ENCODE measurements around the gene BCL2L13. TPM values are rescaled to one million over a fixed set of nuclear protein-coding genes. Genes with fewer than 3 reads are reported as not detected.

Gene BCL2L13
- total RNA-seq, 2 experiments from 2014 or later: 36.1 to 38.3 TPM

GRCh38 chr22:17729561-17729960, 91.0 kb downstream of the BCL2L13 start:
- Mint-ChIP-seq H3K36me3 (ENCODE audit: low read depth) (peaks cover 22% of the 10 kb centered on the region), H3K9me3 (no peaks in the 10 kb centered on the region), H3K4me1 (ENCODE audit: low read depth) (peaks cover 24% of the 10 kb centered on the region), H3K4me3 (no peak overlapping the region), H3K27ac (peak overlapping the region; percentile 17), H3K27me3 (no peaks in the 10 kb centered on the region)
- ATAC-seq (no peak), DNase-seq (no peak)
- ChIA-PET POLR2A (interaction anchor here (0.8 kb wide), 1 partner anchor 90 kb away, joined by 3 read pairs; no protein-coding TSS in a partner anchor), CTCF (interaction anchor here (1.4 kb wide), 1 partner anchor 12 kb away, joined by 6 read pairs; no protein-coding TSS in a partner anchor)
- TF ChIP-seq CTCF (IDR thresholded peaks at IDR 0.05): no peak
- intact Hi-C loops (cut with micrococcal nuclease): no loop called here

- H3K36me3 Mint-ChIP-seq (ENCODE audit: low read depth): peaks cover 17% of the 10 kb centered on the region
- DNase-seq (no peak), ATAC-seq (no peak)
- POLR2A ChIA-PET: no interaction called here
- no peak overlapping the region for H3K4me3 Mint-ChIP-seq
- H3K4me1 Mint-ChIP-seq (ENCODE audit: low read depth): peaks cover 15% of the 10 kb centered on the region
- H3K27me3 Mint-ChIP-seq: no peaks in the 10 kb centered on the region
- intact Hi-C loops (cut with micrococcal nuclease): no loop called here
- TF ChIP-seq CTCF (IDR thresholded peaks at IDR 0.05): no peak
- H3K9me3 Mint-ChIP-seq: no peaks in the 10 kb centered on the region
- no peak overlapping the region for H3K27ac Mint-ChIP-seq
- CTCF ChIA-PET: interaction anchor here (1.3 to 1.7 kb wide), 2 partner anchors 11 to 43 kb away, joined by 4 to 5 read pairs; no protein-coding TSS in a partner anchor
These were observed 93.8 kb downstream of the BCL2L13 start for GRCh38 chr22:17732251-17732854.

- H3K4me3 Mint-ChIP-seq: no peak overlapping the region
- peak overlapping the region; percentile 59 for H3K27ac Mint-ChIP-seq
- H3K4me1 Mint-ChIP-seq (ENCODE audit: low read depth): peaks cover 15% of the 10 kb centered on the region
- H3K9me3 Mint-ChIP-seq: no peaks in the 10 kb centered on the region
- no peak for TF ChIP-seq CTCF (IDR thresholded peaks at IDR 0.05)
- DNase-seq (no peak), ATAC-seq (no peak)
- ChIA-PET POLR2A (interaction anchor here (0.6 to 1.6 kb wide), 5 partner anchors 18 to 344 kb away, joined by 3 to 5 read pairs (median 3); partner anchors contain the start of gene PEX26), CTCF (interaction anchor here (0.8 to 2.5 kb wide), 6 partner anchors 9 to 97 kb away, joined by 3 to 11 read pairs (median 4); no protein-coding TSS in a partner anchor)
- intact Hi-C loops (cut with micrococcal nuclease): no loop called here
- peaks cover 15% of the 10 kb centered on the region for H3K36me3 Mint-ChIP-seq (ENCODE audit: low read depth)
- no peaks in the 10 kb centered on the region for H3K27me3 Mint-ChIP-seq
These were observed 94.9 kb downstream of the BCL2L13 start for GRCh38 chr22:17733466-17733865.

GRCh38 chr22:17734187-17734586, 95.6 kb downstream of the BCL2L13 start:
- H3K27me3 Mint-ChIP-seq: no peaks in the 10 kb centered on the region
- H3K4me3 Mint-ChIP-seq: no peak overlapping the region
- intact Hi-C loops (cut with micrococcal nuclease): no loop called here
- no peak for TF ChIP-seq CTCF (IDR thresholded peaks at IDR 0.05)
- ChIA-PET POLR2A (interaction anchor here (1.1 to 1.6 kb wide), 4 partner anchors 39 to 344 kb away, joined by 3 to 5 read pairs (median 3); partner anchors contain the start of gene PEX26), CTCF (interaction anchor here (0.9 to 2.5 kb wide), 7 partner anchors 9 to 343 kb away, joined by 3 to 11 read pairs (median 3); partner anchors contain the start of gene PEX26)
- ATAC-seq (peak; percentile 85), DNase-seq (peak; percentile 71)
- H3K4me1 Mint-ChIP-seq (ENCODE audit: low read depth): peaks cover 15% of the 10 kb centered on the region
- H3K9me3 Mint-ChIP-seq: no peaks in the 10 kb centered on the region
- H3K36me3 Mint-ChIP-seq (ENCODE audit: low read depth): peaks cover 13% of the 10 kb centered on the region
- H3K27ac Mint-ChIP-seq: peak overlapping the region; percentile 59
